ENCODE measurements around the gene GALNT6.
A peak's percentile ranks its signal among the peaks of the same experiment; 100 is the strongest.

The GALNT6 gene

DNA sequence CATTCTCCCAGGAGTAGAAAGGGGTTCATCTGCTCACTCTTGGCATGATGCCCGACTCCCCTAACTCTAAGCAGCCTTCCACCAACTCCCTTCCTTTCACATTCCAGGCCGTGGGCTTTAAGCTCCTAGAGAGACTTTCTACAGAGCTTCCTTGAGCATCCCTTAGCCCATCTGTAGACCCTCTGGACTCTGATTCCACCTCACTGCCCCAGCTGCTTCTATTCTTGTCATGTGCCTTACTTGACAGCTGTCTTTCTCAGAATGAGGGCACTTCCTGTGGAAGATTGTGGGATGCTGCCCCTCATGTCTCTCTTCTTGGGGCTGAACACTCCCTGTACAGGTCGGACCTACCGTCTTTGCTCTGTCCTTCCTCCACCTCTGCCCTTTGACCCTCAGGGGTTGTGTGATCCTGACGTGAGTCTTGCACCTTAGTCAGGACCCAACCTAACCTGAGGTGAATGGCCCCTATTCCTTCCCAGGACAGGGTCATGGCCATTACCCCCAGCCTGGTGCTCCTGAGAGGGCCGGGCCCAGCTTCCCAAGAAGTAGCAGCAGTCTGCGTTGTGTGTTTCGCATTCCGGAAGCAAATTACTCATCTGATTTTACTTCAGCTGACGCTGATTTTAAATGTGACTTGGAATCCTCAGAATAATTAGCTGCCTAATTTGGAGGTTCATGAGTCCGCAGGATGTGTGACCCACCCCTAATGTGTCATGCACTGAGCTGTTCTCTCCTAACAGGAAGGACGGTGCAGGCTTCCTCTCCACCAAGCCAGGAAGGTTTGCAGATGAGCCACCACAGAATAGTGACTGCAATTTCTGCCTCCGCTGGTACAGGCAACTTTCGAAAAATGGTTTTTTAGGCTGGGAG, 2.7 kb upstream of the GALNT6 start:
- Mint-ChIP-seq H3K27me3 (no peaks in the 10 kb centered on the region), H3K4me1 (peaks cover 70% of the 10 kb centered on the region), H3K4me3 (peak overlapping the region; percentile 76 to 79), H3K27ac (peak overlapping the region in 1 of 2 donors; percentile 58), H3K9me3 (no peaks in the 10 kb centered on the region)
- ATAC-seq (peak; percentile 70), DNase-seq (peak; percentile 13 to 52)

GRCh38 chr12:51392556-51393237, 1.5 kb upstream of the GALNT6 start:
- peak overlapping the region; percentile 23 to 64 for H3K27ac Mint-ChIP-seq

DNA sequence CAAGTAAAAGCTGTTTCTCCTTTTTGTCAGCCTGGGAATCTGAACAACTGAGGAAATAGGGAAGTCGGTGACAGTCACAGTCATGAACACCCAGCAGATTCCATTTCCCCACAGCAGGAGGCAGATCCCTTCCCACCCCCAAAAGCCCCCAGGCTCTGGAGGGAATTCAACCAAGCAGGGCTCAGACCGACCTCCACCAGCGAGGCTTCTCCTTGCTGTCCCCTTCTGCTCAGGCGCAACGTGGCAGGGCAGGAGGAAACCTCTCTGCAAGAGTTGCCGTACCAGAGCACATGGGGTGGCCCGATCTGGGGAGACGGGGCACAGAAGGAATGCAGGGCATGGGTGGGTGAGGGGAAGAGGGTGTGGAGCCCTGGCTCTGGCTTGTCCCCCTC, 319 bp downstream of the GALNT6 start:
- Mint-ChIP-seq H3K27me3 (no peaks in the 10 kb centered on the region), H3K4me1 (peaks cover 86% of the 10 kb centered on the region), H3K4me3 (peak overlapping the region; percentile 95 to 98), H3K9me3 (no peaks in the 10 kb centered on the region), H3K27ac (peak overlapping the region; percentile 85 to 91)
- ATAC-seq = peak; percentile 43
- DNase-seq = peak; percentile 31 to 39

More at GRCh38 chr12:51392556-51393237, 1.5 kb upstream of the GALNT6 start:
- Mint-ChIP-seq H3K9me3 (no peaks in the 10 kb centered on the region), H3K27me3 (no peaks in the 10 kb centered on the region), H3K4me3 (peak overlapping the region; percentile 70 to 76), H3K4me1 (peaks cover 77% of the 10 kb centered on the region)
- ATAC-seq (peak; percentile 16), DNase-seq (peak; percentile 22 to 39)

GRCh38 chr12:51390457-51390856, 749 bp downstream of the GALNT6 start:
- no peak for ATAC-seq
- Mint-ChIP-seq H3K4me1 (peaks cover 85% of the 10 kb centered on the region), H3K4me3 (peak overlapping the region; percentile 95 to 98), H3K9me3 (no peaks in the 10 kb centered on the region), H3K27ac (peak overlapping the region in 1 of 2 donors; percentile 91), H3K27me3 (no peaks in the 10 kb centered on the region)
- no peak for DNase-seq

GRCh38 chr12:51389302-51389999, 1.8 kb downstream of the GALNT6 start:
- Mint-ChIP-seq H3K27me3 (no peaks in the 10 kb centered on the region), H3K27ac (peak overlapping the region in 1 of 2 donors; percentile 11), H3K4me1 (peaks cover 77% of the 10 kb centered on the region), H3K4me3 (peak overlapping the region in 1 of 2 donors; percentile 34), H3K9me3 (no peaks in the 10 kb centered on the region)
- peak; percentile 44 for ATAC-seq
- DNase-seq = peak in 1 of 2 donors; percentile 21

GRCh38 chr12:51388846-51389245, 2.4 kb downstream of the GALNT6 start:
- Mint-ChIP-seq H3K4me1 (peaks cover 77% of the 10 kb centered on the region), H3K27me3 (no peaks in the 10 kb centered on the region), H3K4me3 (no peak overlapping the region), H3K9me3 (no peaks in the 10 kb centered on the region), H3K27ac (peak overlapping the region in 1 of 2 donors; percentile 44)
- DNase-seq (no peak), ATAC-seq (no peak)

DNA sequence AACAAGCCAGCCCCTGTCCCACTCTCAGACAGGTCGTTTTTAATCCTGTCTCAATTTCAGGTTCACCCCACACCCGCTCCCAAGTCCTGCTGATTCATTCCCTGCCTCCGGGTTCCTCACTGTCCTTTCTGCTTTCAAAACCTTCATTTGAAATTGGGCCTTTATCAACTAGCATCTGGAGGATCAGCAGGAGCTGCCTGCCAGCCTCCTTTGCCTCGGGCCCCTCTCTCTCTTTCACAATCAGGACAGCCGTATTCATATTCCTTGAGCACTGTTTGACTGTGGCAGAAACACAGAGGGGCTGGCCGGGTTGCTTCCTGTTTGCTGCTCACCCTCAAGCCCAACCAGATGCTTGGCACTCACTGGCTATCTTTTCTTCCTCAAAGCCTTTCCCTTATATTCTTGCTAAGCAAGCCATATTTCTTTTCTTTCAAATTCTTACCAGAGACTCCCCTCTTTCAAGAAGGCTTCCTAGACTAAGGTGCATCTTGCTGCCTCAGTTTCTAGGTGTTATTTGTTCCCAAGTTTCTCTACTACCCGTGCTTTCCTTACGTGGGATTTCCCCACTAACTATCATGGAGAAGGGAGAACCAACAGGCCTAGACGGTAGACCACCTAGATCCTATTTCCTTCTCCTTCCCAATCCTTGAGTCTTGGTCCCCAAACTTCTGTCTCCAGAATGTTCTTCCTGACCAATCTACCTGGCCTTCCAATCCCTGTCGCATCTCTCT, 3.0 kb downstream of the GALNT6 start:
- Mint-ChIP-seq H3K27me3 (no peaks in the 10 kb centered on the region), H3K4me3 (no peak overlapping the region), H3K27ac (no peak overlapping the region), H3K4me1 (peaks cover 77% of the 10 kb centered on the region), H3K9me3 (no peaks in the 10 kb centered on the region)
- ATAC-seq (no peak), DNase-seq (no peak)

- Mint-ChIP-seq H3K4me1 (peaks cover 85% of the 10 kb centered on the region), H3K9me3 (no peaks in the 10 kb centered on the region), H3K27me3 (no peaks in the 10 kb centered on the region), H3K4me3 (no peak overlapping the region), H3K27ac (no peak overlapping the region)
- ATAC-seq = no peak
- no peak for DNase-seq
Measured at GRCh38 chr12:51386351-51386750, 4.9 kb downstream of the GALNT6 start.

DNA sequence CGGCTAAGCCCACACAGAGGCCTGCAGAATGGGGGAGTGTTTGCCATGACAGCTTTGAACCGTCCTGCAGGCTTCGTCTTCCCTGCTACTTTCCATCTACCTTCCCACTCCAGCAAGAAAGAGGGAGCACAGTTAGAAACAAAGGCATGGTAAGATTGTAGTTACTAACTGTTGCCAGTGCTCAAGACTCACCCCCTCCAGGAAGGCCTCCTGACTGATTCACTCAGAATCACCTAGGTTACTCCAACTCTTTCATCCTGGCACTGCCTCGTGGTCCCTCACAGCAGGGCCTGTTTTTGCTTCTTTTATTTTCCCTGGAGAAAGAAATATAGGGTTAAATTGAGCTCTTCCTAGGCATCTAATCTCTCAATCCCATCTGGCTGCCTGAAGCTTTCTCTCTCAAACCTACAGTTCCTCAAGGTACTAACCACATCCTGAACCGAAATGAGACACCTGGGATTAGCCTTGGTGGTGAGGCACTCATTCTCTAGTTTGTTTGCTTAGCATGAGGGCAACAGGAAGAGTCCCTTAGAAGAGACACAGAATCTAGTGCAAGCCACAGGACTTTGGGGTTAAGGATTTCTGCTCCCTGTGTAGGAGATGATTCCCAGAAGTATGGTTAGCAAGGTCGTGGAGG, 7.8 kb downstream of the GALNT6 start:
- peaks cover 69% of the 10 kb centered on the region for H3K4me1 Mint-ChIP-seq
- ATAC-seq (peak; percentile 79), DNase-seq (no peak)
- no peaks in the 10 kb centered on the region for H3K9me3 Mint-ChIP-seq
- H3K27me3 Mint-ChIP-seq = no peaks in the 10 kb centered on the region
- H3K27ac Mint-ChIP-seq = peak overlapping the region in 1 of 2 donors; percentile 51
- H3K4me3 Mint-ChIP-seq = no peak overlapping the region

DNA sequence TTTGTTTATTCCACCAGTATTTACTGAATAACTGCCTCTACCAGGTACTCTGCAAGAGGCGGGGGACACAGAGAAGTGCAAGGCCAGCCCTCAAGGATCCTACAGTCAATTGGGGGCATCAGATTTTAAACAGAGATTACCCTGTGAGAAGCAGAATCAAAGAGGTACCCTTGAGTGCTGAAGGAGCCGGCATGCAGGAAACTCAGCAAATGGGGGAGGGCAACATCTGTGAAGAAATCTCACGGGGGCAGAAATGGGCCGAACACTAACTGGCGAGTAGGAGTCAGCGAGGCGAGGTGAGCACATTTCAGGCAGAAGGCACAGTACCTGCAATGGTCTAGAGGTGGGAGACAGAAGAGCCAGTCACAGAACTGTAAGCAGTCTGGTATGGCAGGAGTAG, 9.0 kb downstream of the GALNT6 start:
- no peaks in the 10 kb centered on the region for H3K27me3 Mint-ChIP-seq
- H3K9me3 Mint-ChIP-seq = no peaks in the 10 kb centered on the region
- peak overlapping the region in 1 of 2 donors; percentile 69 for H3K27ac Mint-ChIP-seq
- peaks cover 69% of the 10 kb centered on the region for H3K4me1 Mint-ChIP-seq
- H3K4me3 Mint-ChIP-seq = no peak overlapping the region
- ATAC-seq = no peak
- no peak for DNase-seq

- ATAC-seq = no peak
- Mint-ChIP-seq H3K27me3 (no peaks in the 10 kb centered on the region), H3K27ac (no peak overlapping the region), H3K4me3 (no peak overlapping the region), H3K4me1 (peaks cover 64% of the 10 kb centered on the region), H3K9me3 (no peaks in the 10 kb centered on the region)
- no peak for DNase-seq
Measured at GRCh38 chr12:51381226-51382079, 9.8 kb downstream of the GALNT6 start.

DNA sequence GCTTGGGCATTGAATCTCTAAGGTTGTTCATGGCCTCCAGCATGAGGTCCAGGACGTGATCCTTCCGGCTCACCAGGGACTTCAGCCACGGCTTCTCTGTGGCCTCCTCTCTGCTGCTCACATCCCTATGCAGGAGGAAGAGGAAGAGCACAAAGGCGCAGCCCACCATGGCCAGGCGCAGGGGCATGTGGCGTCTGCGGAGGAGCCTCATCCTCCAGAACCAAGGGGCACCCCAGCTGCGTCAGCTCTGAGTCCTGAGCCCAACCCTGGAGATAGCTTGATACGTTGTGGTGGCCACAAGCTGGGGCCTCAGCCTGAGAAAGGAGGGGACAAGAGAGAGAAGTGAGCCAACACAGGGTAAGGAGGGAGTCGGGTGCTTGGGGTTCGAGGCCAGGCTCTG, 11.6 kb downstream of the GALNT6 start:
- no peak for DNase-seq
- no peak for ATAC-seq
- H3K27me3 Mint-ChIP-seq = no peaks in the 10 kb centered on the region
- peaks cover 64% of the 10 kb centered on the region for H3K4me1 Mint-ChIP-seq
- H3K9me3 Mint-ChIP-seq = no peaks in the 10 kb centered on the region
- no peak overlapping the region for H3K4me3 Mint-ChIP-seq
- H3K27ac Mint-ChIP-seq = no peak overlapping the region

DNA sequence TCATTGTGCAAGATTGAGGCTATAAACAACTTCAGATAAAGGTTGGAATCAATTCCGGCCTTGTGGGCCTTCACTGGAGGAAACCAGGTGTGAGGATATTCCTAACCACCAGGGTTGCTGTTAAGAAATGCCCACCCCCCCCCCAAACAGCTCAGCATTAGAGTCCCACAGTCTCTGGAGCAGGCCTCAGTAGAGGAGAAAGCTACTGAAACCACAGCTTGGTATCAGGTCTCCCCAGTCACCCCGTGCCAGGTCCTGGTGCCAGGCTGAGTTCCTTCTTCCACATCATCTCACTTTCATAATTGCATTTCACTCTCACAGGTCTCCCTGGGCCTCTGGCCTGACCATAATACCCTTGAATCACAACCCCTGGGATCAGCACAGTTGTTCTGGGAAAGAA, 12.5 kb downstream of the GALNT6 start:
- Mint-ChIP-seq H3K27me3 (no peaks in the 10 kb centered on the region), H3K9me3 (no peaks in the 10 kb centered on the region)

More for the DNA sequence above, 12.5 kb downstream of the GALNT6 start:
- Mint-ChIP-seq H3K4me1 (peaks cover 57% of the 10 kb centered on the region), H3K4me3 (no peak overlapping the region), H3K27ac (peak overlapping the region in 1 of 2 donors; percentile 33)
- ATAC-seq (no peak), DNase-seq (no peak)
